Keratinocyte (primary cell): Measurements from ENCODE around the gene OBSCN. TPM values are rescaled to one million over a fixed set of nuclear protein-coding genes. Genes with fewer than 3 reads are reported as not detected.

Experiments used
- DNase-seq: peaks from one replicate; pipeline ENCODE4 v3.0.0-alpha.2; 2011; ENCODE audit warnings: low read depth, missing footprints, low spot score
- FAIRE-seq: peaks from 2 replicates; lab custom pipeline; 2011; peaks lifted over from hg19 to GRCh38; lab: Jason Lieb, UNC
- H2AFZ ChIP-seq: 2 replicates; pipeline ENCODE4 v1.6.0; 2012; ENCODE audit warnings: low read length, control low read depth, inconsistent platforms; ENCODE audit not compliant: control insufficient read depth
- H3K27ac ChIP-seq: 2 replicates; pipeline ENCODE4 v1.5.1; 2011; ENCODE audit warnings: low read length; ENCODE audit not compliant: control insufficient read depth, insufficient read depth
- H3K27me3 ChIP-seq: 3 replicates; pipeline ENCODE4 v1.6.0; 2011; ENCODE audit warnings: low read length; ENCODE audit not compliant: control insufficient read depth, insufficient read depth; ENCODE audit errors: extremely low read depth
- H3K36me3 ChIP-seq, 2 experiments: 2 replicates in 1 of 2; 3 replicates in 1 of 2; pipeline ENCODE4 v1.5.1; 2011; ENCODE audit warnings: low read length in 2 of 2, mild to moderate bottlenecking in 1 of 2; ENCODE audit not compliant: control insufficient read depth in 2 of 2, insufficient read depth in 2 of 2; ENCODE audit errors: extremely low read depth in 1 of 2
- H3K4me1 ChIP-seq: 3 replicates; pipeline ENCODE4 v1.5.1; 2011; ENCODE audit warnings: low read length; ENCODE audit not compliant: control insufficient read depth, insufficient read depth; ENCODE audit errors: extremely low read depth
- H3K4me2 ChIP-seq: 3 replicates; pipeline ENCODE4 v1.6.0; 2011; ENCODE audit warnings: low read depth, low read length; ENCODE audit not compliant: control insufficient read depth, insufficient read depth; ENCODE audit errors: extremely low read depth
- H3K4me3 ChIP-seq, 3 experiments: fragments of 200-600 bp in 1 of 3; sonication (generic) in 1 of 3; 2 replicates in 2 of 3; 3 replicates in 1 of 3; pipeline ENCODE4 v1.5.1; 2011 to 2016; ENCODE audit warnings: low read length in 3 of 3, mild to moderate bottlenecking in 3 of 3, control low read depth in 2 of 3, inconsistent platforms in 1 of 3, low read depth in 1 of 3, mixed read lengths in 1 of 3, mixed run types in 1 of 3, moderate library complexity in 1 of 3; ENCODE audit not compliant: control insufficient read depth in 2 of 3, insufficient read depth in 2 of 3; ENCODE audit errors: extremely low read depth in 1 of 3
- H3K79me2 ChIP-seq: 2 replicates; pipeline ENCODE4 v1.6.0; 2012; ENCODE audit warnings: low read length; ENCODE audit not compliant: control insufficient read depth, insufficient read depth
- H3K9ac ChIP-seq: 3 replicates; pipeline ENCODE4 v1.6.0; 2011; ENCODE audit warnings: low read length; ENCODE audit not compliant: control insufficient read depth, insufficient read depth; ENCODE audit errors: extremely low read depth
- H3K9me1 ChIP-seq: 3 replicates; pipeline ENCODE4 v1.6.0; 2011; ENCODE audit warnings: low read length; ENCODE audit not compliant: control insufficient read depth, insufficient read depth; ENCODE audit errors: extremely low read depth
- H3K9me3 ChIP-seq: 2 replicates; pipeline ENCODE4 v1.5.1; 2012; ENCODE audit warnings: low read depth, low read length; ENCODE audit not compliant: control insufficient read depth
- H4K20me1 ChIP-seq: 3 replicates; pipeline ENCODE4 v1.6.0; 2011; ENCODE audit warnings: low read length; ENCODE audit not compliant: control insufficient read depth, insufficient read depth; ENCODE audit errors: extremely low read depth
- EZH2 ChIP-seq: IDR thresholded peaks from one replicate; pipeline ENCODE4 v1.6.1; 2012; ENCODE audit warnings: inconsistent platforms, mild to moderate bottlenecking, low read length, moderate library complexity
- dilution Hi-C: fragments of 300-500 bp; cut with MboI; formaldehyde crosslinking; loops from one replicate; pipeline ENCODE4 v1.7.0; 2020; ENCODE audit warnings: low sequenced_read_pairs; ENCODE audit not compliant: extremely low pct_ligation_motif_present
- polyA plus RNA-seq, 5 experiments: library from polyadenylated mRNA; depleted of rRNA in 3 of 5; stranded (reverse) in 3 of 5; stranded (forward) in 1 of 5; unstranded in 1 of 5; fragments of >200 nt; gene quantifications; 1 replicate in 1 of 5; 2 replicates in 3 of 5; 3 replicates in 1 of 5; pipeline versions ENCODE4 v1.2.1 to v1.2.3, GENCODE V29; 2011 to 2012; ENCODE audit warnings: missing spikeins in 2 of 5, low read depth in 1 of 5, low replicate concordance in 1 of 5
- TF ChIP-seq, protein P1 (sequence below), 3 experiments: IDR thresholded peaks in 1 of 3; conservative IDR thresholded peaks in 1 of 3; optimal IDR thresholded peaks in 1 of 3; 2 replicates in 2 of 3; 3 replicates in 1 of 3; pipeline versions ENCODE3 to v1.5.1; 2011; ENCODE audit warnings: low read length in 3 of 3, mild to moderate bottlenecking in 3 of 3, moderate library complexity in 2 of 3, control low read depth in 1 of 3, inconsistent platforms in 1 of 3; ENCODE audit not compliant: insufficient read depth in 2 of 3; ENCODE audit errors: extremely low read depth in 1 of 3

The OBSCN gene
- polyA plus RNA-seq, 1 donor (not counting 4 experiments of a cell fraction or from before 2014, with no cell fraction given), result 1.8 TPM

DNA sequence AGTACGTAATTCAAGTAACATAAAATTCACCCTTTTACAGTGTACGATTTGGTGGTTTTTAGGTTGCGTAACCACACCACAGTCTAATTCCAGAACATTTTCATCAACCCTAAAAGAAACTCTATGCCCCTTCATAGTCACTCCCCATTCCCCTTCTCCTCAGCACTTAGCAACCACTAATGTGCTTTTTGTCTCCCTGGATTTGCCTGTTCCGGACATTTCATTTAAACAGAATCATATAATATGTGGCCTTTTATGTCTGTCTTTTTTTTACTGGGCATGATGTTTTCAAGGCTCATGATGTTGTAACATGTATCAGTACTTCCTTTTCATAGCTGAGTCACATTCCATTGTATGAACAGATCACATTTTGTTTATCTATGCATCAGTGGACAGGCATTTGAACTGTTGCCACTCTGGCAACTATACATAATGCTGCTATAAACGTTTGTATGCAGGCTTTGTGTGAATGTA, 20.8 kb downstream of the OBSCN start:
- no peaks in the 10 kb centered on the region for H4K20me1 ChIP-seq
- H3K9me1 ChIP-seq, result no peaks in the 10 kb centered on the region
- H3K9me3 ChIP-seq, result peaks cover 2% of the 10 kb centered on the region
- no peaks in the 10 kb centered on the region for H3K79me2 ChIP-seq
- no peak for TF ChIP-seq EZH2
- TF ChIP-seq, protein P1, sequence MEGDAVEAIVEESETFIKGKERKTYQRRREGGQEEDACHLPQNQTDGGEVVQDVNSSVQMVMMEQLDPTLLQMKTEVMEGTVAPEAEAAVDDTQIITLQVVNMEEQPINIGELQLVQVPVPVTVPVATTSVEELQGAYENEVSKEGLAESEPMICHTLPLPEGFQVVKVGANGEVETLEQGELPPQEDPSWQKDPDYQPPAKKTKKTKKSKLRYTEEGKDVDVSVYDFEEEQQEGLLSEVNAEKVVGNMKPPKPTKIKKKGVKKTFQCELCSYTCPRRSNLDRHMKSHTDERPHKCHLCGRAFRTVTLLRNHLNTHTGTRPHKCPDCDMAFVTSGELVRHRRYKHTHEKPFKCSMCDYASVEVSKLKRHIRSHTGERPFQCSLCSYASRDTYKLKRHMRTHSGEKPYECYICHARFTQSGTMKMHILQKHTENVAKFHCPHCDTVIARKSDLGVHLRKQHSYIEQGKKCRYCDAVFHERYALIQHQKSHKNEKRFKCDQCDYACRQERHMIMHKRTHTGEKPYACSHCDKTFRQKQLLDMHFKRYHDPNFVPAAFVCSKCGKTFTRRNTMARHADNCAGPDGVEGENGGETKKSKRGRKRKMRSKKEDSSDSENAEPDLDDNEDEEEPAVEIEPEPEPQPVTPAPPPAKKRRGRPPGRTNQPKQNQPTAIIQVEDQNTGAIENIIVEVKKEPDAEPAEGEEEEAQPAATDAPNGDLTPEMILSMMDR (optimal IDR thresholded peaks at IDR 0.05 in 1 of 3, IDR thresholded peaks at IDR 0.05 in 1 of 3, conservative IDR thresholded peaks at IDR 0.05 in 1 of 3; ENCODE audit: extremely low read depth in 1 of 3, insufficient read depth in 2 of 3, low read length in 3 of 3), result no peak
- H3K4me3 ChIP-seq, result no peak overlapping the region
- peaks cover 11% of the 10 kb centered on the region for H3K4me1 ChIP-seq
- DNase-seq (peak; percentile 81), FAIRE-seq (peak; percentile 90)
- peak overlapping the region; percentile 68 for H3K4me2 ChIP-seq
- H2AFZ ChIP-seq, result peak overlapping the region; percentile 69
- no peaks in the 10 kb centered on the region for H3K27me3 ChIP-seq
- peak overlapping the region; percentile 81 for H3K27ac ChIP-seq
- peaks cover 7 to 17% of the 10 kb centered on the region in 2 experiments for H3K36me3 ChIP-seq
- dilution Hi-C loops, result no loop called here
- peak overlapping the region; percentile 56 for H3K9ac ChIP-seq

DNA sequence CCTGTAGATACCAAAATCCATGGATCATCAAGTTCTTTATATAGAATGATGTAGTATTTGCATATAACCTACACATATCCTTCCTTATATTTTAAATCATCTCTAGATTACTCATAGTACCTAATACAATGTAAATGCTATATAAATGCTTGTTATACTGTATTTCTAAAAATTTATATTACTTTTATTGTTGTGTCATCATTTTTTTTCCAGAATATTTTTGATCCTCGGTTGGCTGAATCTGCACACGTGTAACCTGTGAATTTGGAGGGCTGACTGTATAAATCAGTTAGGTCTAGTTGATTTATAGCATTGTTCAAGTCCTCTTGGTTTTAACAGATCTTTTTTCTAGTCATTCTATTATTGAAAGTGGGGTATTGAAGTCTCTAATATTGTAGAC, 23.3 kb downstream of the OBSCN start:
- no peak for TF ChIP-seq EZH2
- TF ChIP-seq, protein P1 (optimal IDR thresholded peaks at IDR 0.05 in 1 of 3, IDR thresholded peaks at IDR 0.05 in 1 of 3, conservative IDR thresholded peaks at IDR 0.05 in 1 of 3; ENCODE audit: extremely low read depth in 1 of 3, insufficient read depth in 2 of 3, low read length in 3 of 3), result no peak
- Histone ChIP-seq H3K9me1 (no peaks in the 10 kb centered on the region), H3K27me3 (no peaks in the 10 kb centered on the region), H4K20me1 (no peaks in the 10 kb centered on the region), H3K36me3 (peaks cover 0 to 10% of the 10 kb centered on the region in 2 experiments), H3K27ac (no peak overlapping the region), H3K79me2 (no peaks in the 10 kb centered on the region), H3K4me1 (peaks cover 11% of the 10 kb centered on the region), H3K9ac (no peak overlapping the region), H2AFZ (no peak overlapping the region), H3K4me3 (no peak overlapping the region), H3K9me3 (no peaks in the 10 kb centered on the region), H3K4me2 (no peak overlapping the region)
- no peak for DNase-seq
- FAIRE-seq, result no peak
- dilution Hi-C loops, result no loop called here
